Gastrocnemius medialis (tissue), 4 donors: Measurements from ENCODE around the gene IKZF2.

Experiments used
- POLR2A ChIP-seq, 2 donors: fragments of 450-650 bp; IDR thresholded peaks; one replicate each; pipeline ENCODE4 v1.6.1; 2017; ENCODE audit warnings: antibody characterized with exemption in 2 of 2, mild to moderate bottlenecking in 2 of 2, moderate library complexity in 2 of 2
- TF ChIP-seq, protein P1 (sequence below), 5 experiments: fragments of 450-650 bp in 3 of 5; fragments of 200-600 bp in 2 of 5; sonication (generic) in 2 of 5; IDR thresholded peaks in 4 of 5; conservative IDR thresholded peaks in 1 of 5; 1 replicate in 4 of 5; 2 replicates in 1 of 5; pipeline ENCODE4 v1.5.1; 2016 to 2019; ENCODE audit warnings: antibody characterized with exemption in 5 of 5, mild to moderate bottlenecking in 3 of 5, moderate library complexity in 3 of 5

DNA sequence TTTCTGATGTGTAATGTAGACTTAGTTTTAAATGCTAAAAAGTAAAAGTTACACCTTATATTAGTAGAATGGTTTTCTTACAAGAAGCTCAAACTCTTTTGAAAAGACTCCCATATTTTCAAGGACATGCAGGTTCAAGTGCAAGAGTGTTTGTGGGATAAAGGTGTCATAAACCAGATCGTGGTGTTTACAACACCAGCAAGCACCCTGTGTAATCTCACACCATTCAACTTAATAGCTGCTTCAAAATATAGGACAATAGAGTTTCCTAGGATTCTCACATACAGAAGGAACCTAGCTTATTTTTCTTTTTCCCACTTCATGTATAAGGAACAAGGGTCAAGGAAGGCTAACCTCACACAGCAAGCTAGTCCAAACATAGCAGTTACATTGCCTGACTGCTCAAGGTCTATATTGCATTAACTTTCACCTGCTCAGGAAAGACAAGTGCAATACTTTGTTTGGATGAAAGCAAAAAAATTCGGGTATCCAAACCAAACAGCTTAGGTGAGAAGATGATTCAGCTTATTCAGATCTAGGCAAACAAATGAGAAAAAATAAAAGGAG is 172.3 kb downstream of the IKZF2 start:
- TF ChIP-seq, protein P1, sequence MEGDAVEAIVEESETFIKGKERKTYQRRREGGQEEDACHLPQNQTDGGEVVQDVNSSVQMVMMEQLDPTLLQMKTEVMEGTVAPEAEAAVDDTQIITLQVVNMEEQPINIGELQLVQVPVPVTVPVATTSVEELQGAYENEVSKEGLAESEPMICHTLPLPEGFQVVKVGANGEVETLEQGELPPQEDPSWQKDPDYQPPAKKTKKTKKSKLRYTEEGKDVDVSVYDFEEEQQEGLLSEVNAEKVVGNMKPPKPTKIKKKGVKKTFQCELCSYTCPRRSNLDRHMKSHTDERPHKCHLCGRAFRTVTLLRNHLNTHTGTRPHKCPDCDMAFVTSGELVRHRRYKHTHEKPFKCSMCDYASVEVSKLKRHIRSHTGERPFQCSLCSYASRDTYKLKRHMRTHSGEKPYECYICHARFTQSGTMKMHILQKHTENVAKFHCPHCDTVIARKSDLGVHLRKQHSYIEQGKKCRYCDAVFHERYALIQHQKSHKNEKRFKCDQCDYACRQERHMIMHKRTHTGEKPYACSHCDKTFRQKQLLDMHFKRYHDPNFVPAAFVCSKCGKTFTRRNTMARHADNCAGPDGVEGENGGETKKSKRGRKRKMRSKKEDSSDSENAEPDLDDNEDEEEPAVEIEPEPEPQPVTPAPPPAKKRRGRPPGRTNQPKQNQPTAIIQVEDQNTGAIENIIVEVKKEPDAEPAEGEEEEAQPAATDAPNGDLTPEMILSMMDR (IDR thresholded peaks at IDR 0.05 in 4 of 5, conservative IDR thresholded peaks at IDR 0.05 in 1 of 5), result no peak
- TF ChIP-seq POLR2A (IDR thresholded peaks at IDR 0.05), result no peak
